NB4 (cell line): ENCODE data around the gene F11R.
A peak's percentile ranks its signal among the peaks of the same experiment; 100 is the strongest.

Experiments
- CTCF ChIP-seq: IDR thresholded peaks from one replicate; pipeline ENCODE4 v1.5.1; 2012; ENCODE audit warnings: low read depth, low read length
- MAX ChIP-seq: IDR thresholded peaks from 2 replicates; pipeline ENCODE4 v1.6.1; 2011; ENCODE audit warnings: low read depth, low read length
- POLR2A ChIP-seq: IDR thresholded peaks from 2 replicates; pipeline ENCODE4 v1.6.1; 2011; ENCODE audit warnings: mild to moderate bottlenecking; ENCODE audit not compliant: insufficient read length; ENCODE audit errors: extremely low read depth

DNA sequence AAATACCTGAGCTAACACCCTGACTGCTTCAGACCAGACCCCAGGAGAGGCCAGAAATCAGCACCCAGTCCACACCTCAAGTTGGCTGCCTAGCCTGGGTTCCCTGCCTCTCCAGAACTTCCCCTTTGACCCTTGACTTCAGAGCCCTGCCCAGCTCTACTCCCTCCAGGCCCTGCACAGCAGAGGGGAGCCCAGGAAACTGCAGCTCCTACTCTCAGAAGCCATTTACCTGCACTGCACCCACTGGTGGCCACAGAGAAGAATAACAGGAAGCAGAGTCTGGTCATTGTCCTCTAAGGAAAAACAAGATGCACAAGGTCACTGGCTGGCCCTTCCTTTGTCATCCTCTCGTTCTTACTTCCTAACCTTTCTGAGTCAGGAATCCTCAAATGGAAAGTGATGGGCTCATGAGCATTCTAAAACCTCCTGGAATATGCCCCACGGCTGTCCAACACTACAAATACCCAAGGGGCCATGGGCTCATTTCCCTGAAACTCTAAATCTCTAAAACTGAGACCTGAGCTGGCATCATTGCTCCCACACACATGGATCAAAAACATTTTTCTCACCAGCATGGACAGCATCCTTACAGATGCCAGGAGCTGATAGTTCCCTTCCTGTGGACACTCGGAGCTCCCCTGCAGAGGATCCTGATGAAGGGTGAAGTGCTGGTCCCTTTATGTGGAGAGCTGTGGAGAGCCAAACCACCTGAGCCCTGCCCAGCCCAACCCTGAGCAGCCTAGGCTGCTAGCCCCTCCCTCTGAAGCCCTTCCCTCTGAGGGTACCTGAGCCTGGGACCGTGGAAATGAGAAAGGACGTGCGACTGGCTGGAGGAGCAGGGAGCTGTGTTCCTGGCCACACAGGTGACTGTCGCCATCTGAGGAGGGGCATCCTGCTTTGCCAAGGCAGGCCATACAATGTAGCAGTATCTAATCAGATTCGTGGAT, 66.5 kb downstream of the F11R start, which contains the start of gene ITLN2:
- peak; percentile 81 for TF ChIP-seq CTCF
- no peak for TF ChIP-seq POLR2A
- TF ChIP-seq MAX, result 0 out of 2 replicates have a peak, but pooled peaks have one; percentile 31
